Smooth muscle cell (in vitro differentiated cells): ENCODE results near the gene PRPF38A. TPM values are rescaled to one million over a fixed set of nuclear protein-coding genes. Genes with fewer than 3 reads are reported as not detected.

Experiments used
- DNase-seq: peaks from one replicate; lab custom pipeline; 2025; ENCODE audit not compliant: unreplicated experiment; lab: John Stamatoyannopoulos, UW
- H2AFZ ChIP-seq: fragments of 200-600 bp; sonication (generic); 2 replicates; pipeline ENCODE4 v1.6.0; 2016; ENCODE audit warnings: antibody characterized with exemption, low read depth, mild to moderate bottlenecking
- H3F3A ChIP-seq: fragments of 200-600 bp; sonication (generic); 2 replicates; pipeline ENCODE4 v1.6.0; 2017; ENCODE audit warnings: antibody characterized with exemption, low read depth
- H3K27ac ChIP-seq: fragments of 200-600 bp; sonication (generic); 2 replicates; pipeline ENCODE4 v1.5.1; 2016; ENCODE audit warnings: low read depth, mild to moderate bottlenecking
- H3K27me3 ChIP-seq: fragments of 200-600 bp; sonication (generic); 2 replicates; pipeline ENCODE4 v1.6.1; 2016; ENCODE audit warnings: low read depth, mild to moderate bottlenecking
- H3K36me3 ChIP-seq: fragments of 200-600 bp; sonication (generic); 2 replicates; pipeline ENCODE4 v1.5.1; 2016; ENCODE audit warnings: low read depth
- H3K4me1 ChIP-seq: fragments of 200-600 bp; sonication (generic); 2 replicates; pipeline ENCODE4 v1.5.1; 2016; ENCODE audit warnings: low read depth
- H3K4me2 ChIP-seq: fragments of 200-600 bp; sonication (generic); 2 replicates; pipeline ENCODE4 v1.6.0; 2016; ENCODE audit warnings: mild to moderate bottlenecking
- H3K4me3 ChIP-seq: fragments of 200-600 bp; sonication (generic); 2 replicates; pipeline ENCODE4 v1.5.1; 2016; ENCODE audit warnings: mild to moderate bottlenecking
- H3K79me2 ChIP-seq: fragments of 200-600 bp; sonication (generic); 2 replicates; pipeline ENCODE4 v1.6.0; 2016; ENCODE audit warnings: low read depth, mild to moderate bottlenecking
- H3K9ac ChIP-seq: fragments of 200-600 bp; sonication (generic); 2 replicates; pipeline ENCODE4 v1.6.0; 2016; ENCODE audit warnings: low read depth
- H3K9me3 ChIP-seq: fragments of 200-600 bp; sonication (generic); replicated peaks from 2 replicates; pipeline ENCODE4 v1.5.1; 2016; ENCODE audit warnings: low read depth
- H4K20me1 ChIP-seq: fragments of 200-600 bp; sonication (generic); 2 replicates; pipeline ENCODE4 v1.6.0; 2016; ENCODE audit warnings: low read depth
- WGBS: methylation state at CpG from one replicate; pipeline ENCODE4 v1.1.7; 2016; ENCODE audit warnings: low lambda C conversion rate; 5-methylcytosine and 5-hydroxymethylcytosine counted together
- polyA plus RNA-seq: library from polyadenylated mRNA; unstranded; fragments of >200 nt; fragmentation: Nextera tagmentation; extraction: Ambion mirVana; gene quantifications from 2 replicates; pipeline ENCODE4 v1.2.1, GENCODE V29; 2016
- total RNA-seq: library from RNA; depleted of rRNA; stranded (reverse); fragments of >200 nt; gene quantifications from 2 replicates; pipeline ENCODE4 v1.2.3, GENCODE V29; 2014
- TF ChIP-seq, protein P1 (sequence below): fragments of 200-600 bp; sonication (generic); IDR thresholded peaks from 2 replicates; pipeline ENCODE4 v1.5.1; 2017; ENCODE audit warnings: borderline replicate concordance, mild to moderate bottlenecking, antibody characterized with exemption; ENCODE audit not compliant: insufficient read depth, poor library complexity, severe bottlenecking

PRPF38A gene
- total and polyA plus RNA-seq, 2 experiments from 2014 or later = 23.2 to 28.0 TPM

DNA sequence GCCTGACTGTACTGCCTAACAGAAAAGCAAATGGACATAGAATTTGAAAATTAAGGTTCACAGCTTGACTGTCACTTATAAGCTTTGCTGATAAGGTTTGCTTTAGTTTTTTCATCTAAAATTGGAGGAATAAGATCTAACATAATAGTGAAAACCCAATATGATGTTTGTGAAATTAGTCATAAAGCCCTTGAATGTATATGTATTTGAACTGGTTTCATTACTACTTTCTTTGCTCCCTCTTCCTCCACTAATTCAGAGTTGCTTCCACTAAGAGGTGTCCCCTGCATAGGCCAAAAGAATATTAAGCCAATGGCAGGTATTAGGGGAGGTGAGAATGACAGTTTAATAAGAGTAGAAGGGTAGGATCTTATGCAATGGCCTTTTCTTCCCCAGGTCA is 10.5 kb downstream of the PRPF38A start:
- no peaks in the 10 kb centered on the region for H4K20me1 ChIP-seq
- no peak overlapping the region for H2AFZ ChIP-seq
- no peaks in the 10 kb centered on the region for H3K4me1 ChIP-seq
- TF ChIP-seq, protein P1, sequence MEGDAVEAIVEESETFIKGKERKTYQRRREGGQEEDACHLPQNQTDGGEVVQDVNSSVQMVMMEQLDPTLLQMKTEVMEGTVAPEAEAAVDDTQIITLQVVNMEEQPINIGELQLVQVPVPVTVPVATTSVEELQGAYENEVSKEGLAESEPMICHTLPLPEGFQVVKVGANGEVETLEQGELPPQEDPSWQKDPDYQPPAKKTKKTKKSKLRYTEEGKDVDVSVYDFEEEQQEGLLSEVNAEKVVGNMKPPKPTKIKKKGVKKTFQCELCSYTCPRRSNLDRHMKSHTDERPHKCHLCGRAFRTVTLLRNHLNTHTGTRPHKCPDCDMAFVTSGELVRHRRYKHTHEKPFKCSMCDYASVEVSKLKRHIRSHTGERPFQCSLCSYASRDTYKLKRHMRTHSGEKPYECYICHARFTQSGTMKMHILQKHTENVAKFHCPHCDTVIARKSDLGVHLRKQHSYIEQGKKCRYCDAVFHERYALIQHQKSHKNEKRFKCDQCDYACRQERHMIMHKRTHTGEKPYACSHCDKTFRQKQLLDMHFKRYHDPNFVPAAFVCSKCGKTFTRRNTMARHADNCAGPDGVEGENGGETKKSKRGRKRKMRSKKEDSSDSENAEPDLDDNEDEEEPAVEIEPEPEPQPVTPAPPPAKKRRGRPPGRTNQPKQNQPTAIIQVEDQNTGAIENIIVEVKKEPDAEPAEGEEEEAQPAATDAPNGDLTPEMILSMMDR = no peak
- no peak overlapping the region for H3K9ac ChIP-seq
- DNase-seq = no peak
- no peaks in the 10 kb centered on the region for H3F3A ChIP-seq
- no peaks in the 10 kb centered on the region for H3K27me3 ChIP-seq
- peaks cover 48% of the 10 kb centered on the region for H3K36me3 ChIP-seq
- no peaks in the 10 kb centered on the region for H3K79me2 ChIP-seq
- H3K9me3 ChIP-seq = no peaks in the 10 kb centered on the region
- no peak overlapping the region for H3K4me2 ChIP-seq
- H3K27ac ChIP-seq = no peak overlapping the region
- H3K4me3 ChIP-seq = no peak overlapping the region

DNA sequence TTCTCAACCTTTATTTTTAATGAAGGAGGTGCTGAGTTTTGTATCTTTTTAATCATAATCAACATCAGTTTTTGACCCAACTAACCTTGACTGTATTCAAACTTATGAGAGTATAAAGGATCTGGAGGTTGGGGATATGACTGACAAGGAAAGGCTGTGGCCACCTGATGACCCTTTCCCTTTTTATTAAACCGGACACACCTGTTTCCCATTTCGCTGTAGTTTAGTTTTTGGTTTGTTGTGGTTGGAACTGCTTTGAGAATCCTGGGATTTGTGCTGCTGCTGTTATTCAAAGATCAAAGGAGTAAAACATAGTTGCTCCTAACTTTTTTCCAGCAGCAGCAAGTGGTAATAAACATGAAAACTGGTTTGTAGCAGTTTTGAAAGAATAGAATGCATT is 12.4 kb downstream of the PRPF38A start:
- Histone ChIP-seq H3K9me3 (no peaks in the 10 kb centered on the region), H3K27ac (no peak overlapping the region), H3K36me3 (peaks cover 34% of the 10 kb centered on the region), H4K20me1 (no peaks in the 10 kb centered on the region), H3K4me2 (no peak overlapping the region), H3K27me3 (no peaks in the 10 kb centered on the region), H3K79me2 (peaks cover 4% of the 10 kb centered on the region), H3K4me1 (no peaks in the 10 kb centered on the region), H2AFZ (no peak overlapping the region), H3F3A (peaks cover 3% of the 10 kb centered on the region), H3K4me3 (no peak overlapping the region), H3K9ac (no peak overlapping the region)
- no peak for DNase-seq
- 100% methylated on average over 2 of the region's 2 CpGs for WGBS
- TF ChIP-seq, protein P1 = no peak

DNA sequence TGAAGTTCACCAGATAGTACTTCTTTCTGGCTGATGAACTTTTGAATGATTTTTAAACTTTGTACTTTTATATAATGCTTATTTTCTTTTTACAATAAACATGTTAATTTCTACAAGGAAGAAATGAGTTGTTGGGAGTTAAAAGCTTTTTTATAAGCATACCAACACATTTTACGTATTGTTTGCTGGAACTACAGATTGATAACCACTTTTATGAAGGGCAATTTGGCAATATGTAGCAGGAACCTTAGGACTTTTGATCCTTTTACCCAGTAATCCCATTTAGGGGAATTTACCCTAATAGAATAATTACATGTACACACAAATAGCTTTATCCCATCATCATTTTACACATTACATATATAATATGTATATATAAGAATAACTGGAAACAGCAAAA is 16.3 kb downstream of the PRPF38A start:
- Histone ChIP-seq H3K4me1 (peaks cover 12% of the 10 kb centered on the region), H3F3A (peaks cover 17% of the 10 kb centered on the region), H3K4me3 (no peak overlapping the region), H3K79me2 (peaks cover 4% of the 10 kb centered on the region), H3K9me3 (no peaks in the 10 kb centered on the region), H2AFZ (no peak overlapping the region), H3K9ac (no peak overlapping the region), H3K36me3 (peaks cover 18% of the 10 kb centered on the region), H3K27ac (no peak overlapping the region), H3K4me2 (no peak overlapping the region), H4K20me1 (peaks cover 12% of the 10 kb centered on the region), H3K27me3 (no peaks in the 10 kb centered on the region)
- TF ChIP-seq, protein P1 = no peak
- no peak for DNase-seq
- WGBS = 85% methylated on average over 1 of the region's 1 CpG

DNA sequence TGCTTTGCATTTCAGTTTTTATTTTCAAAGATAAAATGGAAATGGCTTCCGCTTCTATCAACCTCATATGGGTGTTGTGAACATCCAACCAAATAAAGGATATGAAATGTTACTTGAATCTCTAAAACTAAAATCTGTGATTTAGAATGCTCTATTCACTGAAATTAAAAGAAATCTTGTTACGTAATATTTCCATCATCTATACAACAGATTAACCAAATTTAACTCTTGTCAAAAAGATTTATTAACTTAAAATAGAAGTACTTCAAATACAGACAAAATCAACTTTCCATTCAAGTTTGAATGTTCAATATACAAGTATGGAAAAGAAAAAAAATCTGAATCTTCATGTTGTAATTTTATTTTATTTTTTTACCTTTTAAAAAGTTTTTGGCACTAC is 18.7 kb downstream of the PRPF38A start:
- Histone ChIP-seq H4K20me1 (peaks cover 12% of the 10 kb centered on the region), H2AFZ (no peak overlapping the region), H3K9me3 (no peaks in the 10 kb centered on the region), H3K79me2 (peaks cover 4% of the 10 kb centered on the region), H3K4me1 (peaks cover 28% of the 10 kb centered on the region), H3F3A (peaks cover 25% of the 10 kb centered on the region), H3K27ac (peak overlapping the region; percentile 48), H3K4me3 (no peak overlapping the region), H3K36me3 (peaks cover 6% of the 10 kb centered on the region), H3K4me2 (no peak overlapping the region), H3K27me3 (no peaks in the 10 kb centered on the region), H3K9ac (no peak overlapping the region)
- TF ChIP-seq, protein P1 = no peak
- DNase-seq = no peak
- 95% methylated on average over 2 of the region's 2 CpGs for WGBS
